A204.1 (cell line): Measurements from ENCODE around the gene COBL.

Experiments
- FAIRE-seq: peaks from 2 replicates; lab custom pipeline; 2012; peaks lifted over from hg19 to GRCh38; lab: Jason Lieb, UNC

Gene COBL

GRCh38 chr7:51306761-51307160, 9.8 kb downstream of the COBL start:
- FAIRE-seq: no peak

- FAIRE-seq: no peak
Measured at GRCh38 chr7:51304729-51305128, 11.9 kb downstream of the COBL start.

GRCh38 chr7:51303142-51303525, 13.5 kb downstream of the COBL start:
- no peak for FAIRE-seq

- FAIRE-seq: no peak
Measured at GRCh38 chr7:51301806-51302205, 14.8 kb downstream of the COBL start.

- no peak for FAIRE-seq
Measured at GRCh38 chr7:51300762-51301674, 15.6 kb downstream of the COBL start.

GRCh38 chr7:51299391-51300133, 17.0 kb downstream of the COBL start:
- FAIRE-seq: no peak

GRCh38 chr7:51298912-51299311, 17.7 kb downstream of the COBL start:
- FAIRE-seq: no peak

- FAIRE-seq: no peak
Measured at GRCh38 chr7:51297986-51298385, 18.6 kb downstream of the COBL start.

- FAIRE-seq: no peak
Measured at GRCh38 chr7:51295440-51296245, 21.0 kb downstream of the COBL start.

GRCh38 chr7:51292596-51292995, 24.0 kb downstream of the COBL start:
- FAIRE-seq: no peak

- no peak for FAIRE-seq
Measured at GRCh38 chr7:51290702-51291540, 25.7 kb downstream of the COBL start.

- no peak for FAIRE-seq
Measured at GRCh38 chr7:51290304-51290637, 26.3 kb downstream of the COBL start.

GRCh38 chr7:51289623-51290303, 26.8 kb downstream of the COBL start:
- no peak for FAIRE-seq

GRCh38 chr7:51288896-51289622, 27.6 kb downstream of the COBL start:
- no peak for FAIRE-seq

GRCh38 chr7:51286401-51286800, 30.2 kb downstream of the COBL start:
- no peak for FAIRE-seq

GRCh38 chr7:51280156-51280555, 36.5 kb downstream of the COBL start:
- no peak for FAIRE-seq

- no peak for FAIRE-seq
Measured at GRCh38 chr7:51279391-51280023, 37.1 kb downstream of the COBL start.

- FAIRE-seq: no peak
Measured at GRCh38 chr7:51278797-51279196, 37.8 kb downstream of the COBL start.

- no peak for FAIRE-seq
Measured at GRCh38 chr7:51276967-51277366, 39.6 kb downstream of the COBL start.

GRCh38 chr7:51276091-51276605, 40.5 kb downstream of the COBL start:
- no peak for FAIRE-seq
